ENCODE data around the gene EPHA3.

EPHA3 gene

DNA sequence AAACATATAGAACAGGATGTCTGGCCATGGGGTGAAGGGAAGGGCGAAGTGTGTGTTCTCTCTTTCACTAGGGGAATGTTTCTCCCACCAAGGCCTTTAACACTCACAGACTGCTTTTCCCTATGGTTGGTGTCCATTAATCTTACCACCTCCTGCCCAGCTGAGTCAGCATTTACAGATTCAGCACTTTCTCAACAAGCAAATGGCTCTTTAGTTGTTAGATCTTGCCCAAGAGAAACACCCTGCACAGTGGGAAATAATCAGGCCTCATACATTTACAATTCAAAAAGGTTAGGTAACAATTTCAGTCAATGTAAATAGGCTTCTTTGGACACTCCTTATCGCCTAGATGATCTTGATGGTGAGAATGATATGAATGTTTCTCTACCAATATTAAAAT, 418.2 kb downstream of the EPHA3 start:
- no peaks in the 10 kb centered on the region for H3K9me3 ChIP-seq (replicated peaks; ENCODE audit: low read length)

DNA sequence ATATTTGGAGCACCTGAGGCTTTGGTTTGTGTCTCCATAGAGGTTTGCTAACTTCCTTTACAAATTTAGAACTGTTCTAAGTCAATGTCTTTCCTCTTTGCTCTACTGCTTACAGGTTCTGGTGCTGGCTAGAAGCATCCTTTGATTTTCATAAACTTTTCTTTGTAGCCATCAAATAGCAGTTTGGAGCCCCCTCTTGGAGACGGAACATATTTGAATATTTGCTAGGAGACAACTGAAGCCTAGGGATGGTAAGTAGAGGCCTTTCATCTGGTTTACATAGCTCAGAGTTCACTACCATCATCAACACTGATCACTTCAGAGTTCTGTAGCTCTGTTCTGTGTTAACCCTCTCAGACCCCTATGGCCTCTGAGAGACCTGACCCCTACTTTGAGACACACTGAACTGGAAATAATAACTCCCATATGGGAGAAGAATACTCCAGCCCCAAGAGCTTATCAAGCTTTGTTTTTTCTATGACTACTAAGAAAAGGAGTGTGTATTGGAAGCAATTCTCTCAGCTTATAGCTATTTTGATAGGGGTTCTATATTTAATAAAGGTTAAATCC, 420.4 kb downstream of the EPHA3 start:
- H3K9ac ChIP-seq (ENCODE audit: low read depth, low read length) = no peak overlapping the region

More for the DNA sequence above, 418.2 kb downstream of the EPHA3 start:
- H3K36me3 ChIP-seq (ENCODE audit: insufficient read depth, low read length) = no peaks in the 10 kb centered on the region
- no peak overlapping the region for H3K9ac ChIP-seq (ENCODE audit: low read depth, low read length)
- no peak overlapping the region for H3K4me2 ChIP-seq (ENCODE audit: low read length)
- H3K4me1 ChIP-seq (ENCODE audit: control insufficient read depth, insufficient read depth, low read length) = no peaks in the 10 kb centered on the region
- no peak overlapping the region for H3K4me3 ChIP-seq (ENCODE audit: low read length)
- no peaks in the 10 kb centered on the region for H3K27me3 ChIP-seq (ENCODE audit: control insufficient read depth, insufficient read depth, low read length)

More for the DNA sequence above, 420.4 kb downstream of the EPHA3 start:
- no peaks in the 10 kb centered on the region for H3K9me3 ChIP-seq (replicated peaks; ENCODE audit: low read length)
- no peaks in the 10 kb centered on the region for H3K27me3 ChIP-seq (ENCODE audit: control insufficient read depth, insufficient read depth, low read length)
- no peaks in the 10 kb centered on the region for H3K36me3 ChIP-seq (ENCODE audit: insufficient read depth, low read length)
- no peak overlapping the region for H3K4me2 ChIP-seq (ENCODE audit: low read length)
- no peak overlapping the region for H3K4me3 ChIP-seq (ENCODE audit: low read length)
- no peaks in the 10 kb centered on the region for H3K4me1 ChIP-seq (ENCODE audit: control insufficient read depth, insufficient read depth, low read length)
